SU-DHL-6 (cell line): Measurements from ENCODE around the gene ZFYVE27.

Source experiments
- CTCF ChIP-seq: fragments of 200-600 bp; sonication (generic); IDR thresholded peaks from one replicate; pipeline ENCODE4 v1.5.1; 2017; ENCODE audit warnings: antibody characterized with exemption, mild to moderate bottlenecking, low read length, moderate library complexity; ENCODE audit not compliant: insufficient read depth, poor library complexity, severe bottlenecking
- EZH2phosphoT487 ChIP-seq: fragments of 200-600 bp; sonication (generic), shearing (Covaris generic); conservative IDR thresholded peaks from 2 replicates; pipeline ENCODE4 v1.6.1; 2018; ENCODE audit warnings: mild to moderate bottlenecking, antibody characterized with exemption, low read length, moderate library complexity, mixed read lengths

GRCh38 chr10:97798958-97799610 is 62.2 kb downstream of the ZFYVE27 start:
- no peak for TF ChIP-seq CTCF
- TF ChIP-seq EZH2phosphoT487 = no peak
